ENCODE results near the gene DCLK2.

The DCLK2 gene

DNA sequence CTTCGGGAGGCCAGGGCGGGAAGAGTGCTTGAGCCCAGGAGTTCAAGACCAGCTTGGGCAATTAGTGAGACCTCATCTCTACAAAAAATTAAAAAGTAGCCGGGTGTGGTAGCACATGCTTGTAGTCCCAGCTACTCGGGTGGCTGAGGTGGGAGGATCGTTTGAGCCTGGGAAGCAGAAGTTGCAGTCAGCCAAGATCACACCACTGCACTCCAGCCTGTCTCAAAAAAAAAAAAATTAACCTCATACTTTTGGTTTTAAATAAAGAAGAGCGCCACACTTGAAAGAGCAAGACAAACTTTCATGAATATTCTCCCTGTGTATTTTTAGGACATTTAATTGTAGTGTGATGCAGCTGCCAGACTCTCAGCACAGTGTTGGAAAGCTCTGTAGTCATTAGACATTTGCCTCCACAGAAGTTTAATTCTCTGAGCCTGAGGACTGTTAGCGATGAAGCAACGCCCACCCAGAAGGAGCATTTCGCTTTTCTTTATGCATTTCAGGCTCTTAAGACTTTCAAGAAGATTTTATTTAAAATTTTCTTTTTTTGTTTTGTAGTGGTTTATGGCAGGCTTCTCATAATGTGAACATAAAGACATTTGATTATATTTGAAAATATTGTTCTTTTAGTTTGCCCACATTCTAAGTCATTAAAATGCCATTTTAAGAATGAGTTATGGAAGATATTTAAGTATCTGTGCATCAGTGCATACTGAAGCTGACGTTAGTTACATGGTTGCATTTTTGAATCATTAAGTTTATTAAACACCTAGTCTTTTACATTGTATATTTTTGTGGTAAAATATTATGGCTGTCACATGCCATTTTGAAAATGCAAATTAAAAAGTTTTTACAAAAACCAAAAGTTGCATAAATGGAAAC, 45.8 kb downstream of the DCLK2 start:
- Histone ChIP-seq H3K9ac (ENCODE audit: low read length) (no peak overlapping the region), H3K36me3 (ENCODE audit: control insufficient read depth, insufficient read depth, low read length) (no peaks in the 10 kb centered on the region), H3K9me3 (ENCODE audit: control insufficient read depth, low read length) (no peaks in the 10 kb centered on the region), H3K4me3 (ENCODE audit: low read length) (no peak overlapping the region), H3K27me3 (ENCODE audit: control insufficient read depth, insufficient read depth, low read length) (no peaks in the 10 kb centered on the region), H3K4me1 (ENCODE audit: control insufficient read depth, insufficient read depth, low read length) (no peaks in the 10 kb centered on the region)

DNA sequence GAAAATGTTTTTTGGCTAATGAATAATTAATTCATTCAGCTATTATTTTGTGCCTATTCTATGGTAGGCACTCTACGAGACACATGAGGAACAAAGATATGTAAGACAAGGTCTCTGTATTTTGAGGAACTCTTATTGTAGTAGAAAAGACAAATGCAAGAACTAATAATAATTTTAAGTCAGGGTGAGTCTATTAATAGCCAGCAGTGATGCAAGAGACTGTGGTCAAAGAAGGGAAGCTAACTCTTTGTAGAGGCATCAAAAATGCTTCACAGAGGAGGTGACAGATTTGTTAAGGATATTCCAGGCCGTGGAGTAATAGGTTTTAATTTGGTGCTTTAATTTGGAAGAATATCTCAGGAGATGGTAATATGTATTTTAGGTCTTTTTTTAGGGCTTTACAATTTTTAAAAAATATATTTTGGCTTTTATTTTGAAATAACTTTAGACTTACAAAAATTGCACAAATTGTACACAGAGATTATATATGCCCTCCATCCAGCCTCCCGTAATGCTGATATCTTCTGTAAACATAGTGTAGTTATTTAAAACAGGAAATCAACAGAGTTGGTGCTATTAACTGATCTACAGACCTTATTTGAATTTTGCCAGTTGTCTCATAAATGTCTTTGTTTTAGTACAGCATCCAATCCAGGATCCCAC, 48.1 kb downstream of the DCLK2 start:
- Histone ChIP-seq H3K9ac (ENCODE audit: low read length) (no peak overlapping the region), H3K4me1 (ENCODE audit: control insufficient read depth, insufficient read depth, low read length) (no peaks in the 10 kb centered on the region), H3K27me3 (ENCODE audit: control insufficient read depth, insufficient read depth, low read length) (no peaks in the 10 kb centered on the region), H3K9me3 (ENCODE audit: control insufficient read depth, low read length) (no peaks in the 10 kb centered on the region), H3K4me3 (ENCODE audit: low read length) (no peak overlapping the region), H3K36me3 (ENCODE audit: control insufficient read depth, insufficient read depth, low read length) (no peaks in the 10 kb centered on the region)

- Histone ChIP-seq H3K27me3 (ENCODE audit: control insufficient read depth, insufficient read depth, low read length) (no peaks in the 10 kb centered on the region), H3K4me1 (ENCODE audit: control insufficient read depth, insufficient read depth, low read length) (no peaks in the 10 kb centered on the region), H3K36me3 (ENCODE audit: control insufficient read depth, insufficient read depth, low read length) (no peaks in the 10 kb centered on the region), H3K4me3 (ENCODE audit: low read length) (no peak overlapping the region), H3K9me3 (ENCODE audit: control insufficient read depth, low read length) (no peaks in the 10 kb centered on the region), H3K9ac (ENCODE audit: low read length) (no peak overlapping the region)
Measured at GRCh38 chr4:150126864-150127203, 48.6 kb downstream of the DCLK2 start.

DNA sequence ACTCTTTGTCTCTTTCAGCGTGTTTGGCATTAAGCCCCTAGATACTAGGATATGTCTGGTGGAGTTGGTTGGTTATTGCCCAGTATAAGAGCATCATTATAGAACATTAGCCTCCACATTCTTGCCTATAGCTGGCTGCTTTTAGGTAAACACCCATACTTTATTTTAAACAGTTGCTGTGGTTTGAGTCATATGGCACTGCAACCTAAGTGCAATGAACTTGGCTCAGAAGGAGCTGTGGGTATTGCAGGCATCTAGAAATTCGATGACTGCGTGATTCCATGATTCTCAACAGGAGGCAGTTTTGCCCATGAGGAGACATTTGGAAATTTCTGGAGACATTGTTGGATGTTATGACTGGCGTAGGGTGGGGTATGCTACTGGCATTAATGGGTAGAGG, 49.5 kb downstream of the DCLK2 start:
- H3K9ac ChIP-seq (ENCODE audit: low read length), result no peak overlapping the region
- no peaks in the 10 kb centered on the region for H3K27me3 ChIP-seq (ENCODE audit: control insufficient read depth, insufficient read depth, low read length)

GRCh38 chr4:150130933-150131332, 52.7 kb downstream of the DCLK2 start:
- Histone ChIP-seq H3K4me1 (ENCODE audit: control insufficient read depth, insufficient read depth, low read length) (no peaks in the 10 kb centered on the region), H3K9ac (ENCODE audit: low read length) (no peak overlapping the region)

More for the DNA sequence above, 49.5 kb downstream of the DCLK2 start:
- no peaks in the 10 kb centered on the region for H3K4me1 ChIP-seq (ENCODE audit: control insufficient read depth, insufficient read depth, low read length)
- H3K36me3 ChIP-seq (ENCODE audit: control insufficient read depth, insufficient read depth, low read length), result no peaks in the 10 kb centered on the region
- H3K9me3 ChIP-seq (ENCODE audit: control insufficient read depth, low read length), result no peaks in the 10 kb centered on the region
- no peak overlapping the region for H3K4me3 ChIP-seq (ENCODE audit: low read length)

GRCh38 chr4:150131581-150132228, 53.5 kb downstream of the DCLK2 start:
- no peak overlapping the region for H3K4me3 ChIP-seq (ENCODE audit: low read length)
- no peaks in the 10 kb centered on the region for H3K27me3 ChIP-seq (ENCODE audit: control insufficient read depth, insufficient read depth, low read length)
- H3K36me3 ChIP-seq (ENCODE audit: control insufficient read depth, insufficient read depth, low read length), result no peaks in the 10 kb centered on the region
- H3K9me3 ChIP-seq (ENCODE audit: control insufficient read depth, low read length), result no peaks in the 10 kb centered on the region
- H3K9ac ChIP-seq (ENCODE audit: low read length), result no peak overlapping the region
- no peaks in the 10 kb centered on the region for H3K4me1 ChIP-seq (ENCODE audit: control insufficient read depth, insufficient read depth, low read length)

More at GRCh38 chr4:150130933-150131332, 52.7 kb downstream of the DCLK2 start:
- H3K4me3 ChIP-seq (ENCODE audit: low read length), result no peak overlapping the region
- H3K36me3 ChIP-seq (ENCODE audit: control insufficient read depth, insufficient read depth, low read length), result no peaks in the 10 kb centered on the region
- H3K9me3 ChIP-seq (ENCODE audit: control insufficient read depth, low read length), result no peaks in the 10 kb centered on the region
- no peaks in the 10 kb centered on the region for H3K27me3 ChIP-seq (ENCODE audit: control insufficient read depth, insufficient read depth, low read length)

GRCh38 chr4:150133605-150134004, 55.4 kb downstream of the DCLK2 start:
- no peaks in the 10 kb centered on the region for H3K4me1 ChIP-seq (ENCODE audit: control insufficient read depth, insufficient read depth, low read length)
- no peaks in the 10 kb centered on the region for H3K27me3 ChIP-seq (ENCODE audit: control insufficient read depth, insufficient read depth, low read length)
- H3K9ac ChIP-seq (ENCODE audit: low read length), result no peak overlapping the region
- H3K36me3 ChIP-seq (ENCODE audit: control insufficient read depth, insufficient read depth, low read length), result no peaks in the 10 kb centered on the region
- no peaks in the 10 kb centered on the region for H3K9me3 ChIP-seq (ENCODE audit: control insufficient read depth, low read length)
- no peak overlapping the region for H3K4me3 ChIP-seq (ENCODE audit: low read length)

DNA sequence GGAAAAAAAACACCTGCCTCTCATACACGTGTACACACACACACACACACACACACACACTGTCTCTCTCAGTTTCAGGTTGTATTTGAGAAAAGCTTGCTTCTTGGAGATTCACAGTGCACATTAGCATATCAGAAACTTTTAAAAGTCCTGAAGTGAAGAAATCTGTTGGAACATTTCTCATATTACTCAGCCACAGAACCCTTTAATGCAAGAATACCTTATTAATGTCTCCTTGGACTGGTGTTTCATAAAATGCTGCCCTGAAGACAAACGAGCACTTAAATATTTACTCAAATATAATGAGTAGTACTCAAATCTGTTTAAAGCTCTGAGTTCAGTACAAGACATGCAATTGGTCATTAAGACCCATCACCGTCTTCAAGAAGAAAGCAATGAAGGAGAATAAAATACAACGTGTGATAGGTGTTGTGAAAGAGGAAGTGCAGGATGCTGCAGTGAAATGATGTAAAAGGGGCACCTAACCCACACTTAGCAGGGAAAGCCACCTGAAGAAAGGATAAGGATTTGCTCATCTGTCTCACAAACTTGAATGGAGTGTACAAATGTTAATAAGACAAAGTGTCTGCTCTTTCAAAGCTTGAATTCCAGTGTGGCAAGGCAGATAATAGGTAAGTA, 57.0 kb downstream of the DCLK2 start:
- Histone ChIP-seq H3K4me3 (ENCODE audit: low read length) (no peak overlapping the region), H3K27me3 (ENCODE audit: control insufficient read depth, insufficient read depth, low read length) (no peaks in the 10 kb centered on the region)

DNA sequence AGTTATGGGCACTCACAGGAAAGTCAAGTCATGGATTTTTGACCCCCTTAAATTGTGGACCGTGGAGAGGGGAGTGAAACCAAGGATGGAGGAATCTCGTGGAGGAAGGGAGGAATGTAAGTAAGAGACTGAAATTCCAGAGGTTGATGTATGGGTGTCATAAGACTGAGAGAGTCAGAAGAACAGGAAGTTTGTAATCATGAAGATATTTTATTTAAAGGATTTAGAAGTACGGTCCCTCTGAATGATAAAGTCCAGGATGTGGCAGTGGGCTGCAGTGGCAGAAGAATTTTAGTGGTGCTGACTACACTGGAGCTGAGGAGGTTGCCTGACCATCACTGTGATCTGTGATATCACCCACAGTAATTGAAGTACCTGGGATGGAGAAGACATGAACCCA, 57.8 kb downstream of the DCLK2 start:
- H3K9me3 ChIP-seq (ENCODE audit: control insufficient read depth, low read length), result no peaks in the 10 kb centered on the region
- no peaks in the 10 kb centered on the region for H3K27me3 ChIP-seq (ENCODE audit: control insufficient read depth, insufficient read depth, low read length)
- H3K9ac ChIP-seq (ENCODE audit: low read length), result no peak overlapping the region
- H3K4me3 ChIP-seq (ENCODE audit: low read length), result no peak overlapping the region
- H3K36me3 ChIP-seq (ENCODE audit: control insufficient read depth, insufficient read depth, low read length), result no peaks in the 10 kb centered on the region
- no peaks in the 10 kb centered on the region for H3K4me1 ChIP-seq (ENCODE audit: control insufficient read depth, insufficient read depth, low read length)

More for the DNA sequence above, 57.0 kb downstream of the DCLK2 start:
- no peak overlapping the region for H3K9ac ChIP-seq (ENCODE audit: low read length)
- H3K4me1 ChIP-seq (ENCODE audit: control insufficient read depth, insufficient read depth, low read length), result no peaks in the 10 kb centered on the region
- H3K9me3 ChIP-seq (ENCODE audit: control insufficient read depth, low read length), result no peaks in the 10 kb centered on the region
- H3K36me3 ChIP-seq (ENCODE audit: control insufficient read depth, insufficient read depth, low read length), result no peaks in the 10 kb centered on the region

DNA sequence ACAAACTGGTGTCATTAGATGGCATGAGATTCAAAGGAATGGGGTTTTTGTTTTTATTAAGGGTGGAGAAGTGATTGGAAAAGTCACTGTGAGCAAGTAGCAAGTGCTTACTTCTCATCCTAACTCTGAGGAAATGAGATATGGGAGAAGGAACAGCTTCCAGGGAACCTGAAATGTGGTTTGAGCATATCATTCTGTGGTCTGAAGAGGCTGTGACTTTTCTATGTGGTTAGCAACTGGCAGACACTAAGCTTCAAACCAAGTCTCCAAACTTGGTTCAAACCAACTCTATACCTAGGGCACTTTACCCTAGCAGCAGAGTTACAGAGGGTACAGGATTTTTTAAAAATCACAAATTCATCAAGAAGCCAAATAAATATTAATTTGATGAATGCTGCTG, 58.2 kb downstream of the DCLK2 start:
- Histone ChIP-seq H3K27me3 (ENCODE audit: control insufficient read depth, insufficient read depth, low read length) (no peaks in the 10 kb centered on the region), H3K9ac (ENCODE audit: low read length) (no peak overlapping the region), H3K36me3 (ENCODE audit: control insufficient read depth, insufficient read depth, low read length) (no peaks in the 10 kb centered on the region), H3K9me3 (ENCODE audit: control insufficient read depth, low read length) (no peaks in the 10 kb centered on the region), H3K4me1 (ENCODE audit: control insufficient read depth, insufficient read depth, low read length) (no peaks in the 10 kb centered on the region), H3K4me3 (ENCODE audit: low read length) (no peak overlapping the region)

DNA sequence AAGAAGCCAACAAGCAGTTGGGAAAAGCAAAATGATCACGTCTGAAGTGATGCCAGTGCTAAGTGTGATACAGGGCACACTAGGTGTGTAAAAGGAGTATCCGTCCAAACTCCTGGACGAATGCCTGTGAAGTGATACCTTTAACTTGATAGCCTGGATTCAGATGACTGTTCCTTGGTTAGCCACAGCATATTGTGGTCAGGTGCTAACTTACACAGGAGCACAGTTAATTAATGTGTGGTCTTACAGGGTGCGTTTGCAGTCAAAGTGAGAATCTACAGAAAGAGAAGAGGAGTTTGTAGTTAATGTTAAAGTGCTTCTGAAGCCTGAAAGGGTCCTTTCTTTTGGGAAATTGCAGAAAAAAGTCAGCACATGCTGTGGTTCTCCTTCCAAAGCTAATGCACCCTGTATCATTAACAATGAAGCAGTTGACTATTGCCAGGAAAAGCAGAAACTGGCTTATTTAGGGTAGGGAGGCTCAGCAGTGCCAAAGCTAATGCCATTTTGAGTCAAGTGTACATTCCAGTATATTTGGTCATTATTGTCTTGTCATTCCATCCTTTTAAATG, 61.1 kb downstream of the DCLK2 start:
- Histone ChIP-seq H3K4me3 (ENCODE audit: low read length) (no peak overlapping the region), H3K27me3 (ENCODE audit: control insufficient read depth, insufficient read depth, low read length) (no peaks in the 10 kb centered on the region), H3K36me3 (ENCODE audit: control insufficient read depth, insufficient read depth, low read length) (no peaks in the 10 kb centered on the region), H3K9ac (ENCODE audit: low read length) (no peak overlapping the region), H3K4me1 (ENCODE audit: control insufficient read depth, insufficient read depth, low read length) (no peaks in the 10 kb centered on the region), H3K9me3 (ENCODE audit: control insufficient read depth, low read length) (no peaks in the 10 kb centered on the region)
